WTC11 (cell line): ENCODE results near the gene ARHGEF10L. TPM values are rescaled to one million over a fixed set of nuclear protein-coding genes. Genes with fewer than 3 reads are reported as not detected.
A peak's percentile ranks its signal among the peaks of the same experiment; 100 is the strongest.
"Not testable (repeated sequence)": the region's sequence is repeated elsewhere in the genome, so short reads cannot be mapped to it uniquely, and the experiment has no call there.

ENCODE experiments used
- ATAC-seq: fragments of 200-7000 bp; cut with Tn5 transposase; 2 replicates; pipeline ENCODE4 v1.10.0; 2021; ENCODE audit warnings: mild to moderate bottlenecking, moderate library complexity
- CTCF ChIA-PET: fragments of 300-600 bp; sonication (Branson Sonifier 250); formaldehyde crosslinking; loops from one replicate; lab custom pipeline; 2021; ENCODE audit warnings: antibody characterized with exemption; lab: Charles Lee
- POLR2A ChIA-PET: fragments of 350-600 bp; sonication (Branson Sonifier 250); formaldehyde crosslinking; loops from one replicate; lab custom pipeline; 2021; ENCODE audit warnings: antibody characterized with exemption; lab: Charles Lee
- DNase-seq: peaks from one replicate; pipeline ENCODE4 v3.0.0; 2021; ENCODE audit warnings: low spot score
- H3K27ac Mint-ChIP-seq: 2 replicates; pipeline ENCODE4 v1.8.0; 2021; ENCODE audit warnings: mixed read lengths
- H3K27me3 Mint-ChIP-seq: 2 replicates; pipeline ENCODE4 v1.8.0; 2021; ENCODE audit warnings: low read depth, mild to moderate bottlenecking, moderate library complexity, mixed read lengths
- H3K36me3 Mint-ChIP-seq: 2 replicates; pipeline ENCODE4 v1.8.0; 2021; ENCODE audit warnings: mixed read lengths
- H3K4me1 Mint-ChIP-seq: 2 replicates; pipeline ENCODE4 v1.8.0; 2022; ENCODE audit warnings: mixed read lengths
- H3K4me3 Mint-ChIP-seq: 2 replicates; pipeline ENCODE4 v1.8.0; 2021; ENCODE audit warnings: mild to moderate bottlenecking, moderate library complexity, mixed read lengths
- H3K9me3 Mint-ChIP-seq: 2 replicates; pipeline ENCODE4 v1.8.0; 2021; ENCODE audit warnings: mixed read lengths
- ATF1 ChIP-seq: sonication (generic); formaldehyde crosslinking; IDR thresholded peaks from 2 replicates; pipeline ENCODE4 v1.8.1; 2023; ENCODE audit warnings: mild to moderate bottlenecking, moderate library complexity, missing genetic modification reagents
- FOXJ3 ChIP-seq: sonication (generic); formaldehyde crosslinking; IDR thresholded peaks from 2 replicates; pipeline ENCODE4 v1.9.0; 2021; ENCODE audit warnings: missing genetic modification reagents, mild to moderate bottlenecking, borderline replicate concordance
- GABPB1 ChIP-seq: sonication (generic); formaldehyde crosslinking; IDR thresholded peaks from 2 replicates; pipeline ENCODE4 v1.8.1; 2023; ENCODE audit warnings: mild to moderate bottlenecking, missing genetic modification reagents
- GTF2I ChIP-seq: fragments of 250-450 bp; sonication (Bioruptor Pico); conservative IDR thresholded peaks from 2 replicates; pipeline ENCODE4 v1.4.0; 2021; ENCODE audit warnings: mild to moderate bottlenecking
- HMGA2 ChIP-seq: fragments of 250-450 bp; sonication (Bioruptor Pico); IDR thresholded peaks from 2 replicates; pipeline ENCODE4 v1.4.0; 2021; ENCODE audit warnings: mild to moderate bottlenecking, moderate library complexity
- HMGXB4 ChIP-seq: sonication (generic); formaldehyde crosslinking; IDR thresholded peaks from 2 replicates; pipeline ENCODE4 v1.8.1; 2023; ENCODE audit warnings: mild to moderate bottlenecking, moderate library complexity, missing genetic modification reagents
- MXD4 ChIP-seq: fragments of 250-450 bp; sonication (Bioruptor Pico); IDR thresholded peaks from 2 replicates; pipeline ENCODE4 v1.8.0; 2021; ENCODE audit warnings: mild to moderate bottlenecking, moderate library complexity, borderline replicate concordance
- RELA ChIP-seq: sonication (generic); formaldehyde crosslinking; IDR thresholded peaks from 2 replicates; pipeline ENCODE4 v1.8.1; 2022; ENCODE audit warnings: missing genetic modification reagents, mild to moderate bottlenecking, borderline replicate concordance
- SMAD3 ChIP-seq: sonication (generic); formaldehyde crosslinking; IDR thresholded peaks from 2 replicates; pipeline ENCODE4 v1.8.0; 2022; ENCODE audit warnings: missing genetic modification reagents, mild to moderate bottlenecking, borderline replicate concordance
- SOX15 ChIP-seq: fragments of 250-450 bp; sonication (Bioruptor Pico); IDR thresholded peaks from 2 replicates; pipeline ENCODE4 v1.9.0; 2021; ENCODE audit warnings: mild to moderate bottlenecking
- ZBTB43 ChIP-seq: sonication (generic); formaldehyde crosslinking; IDR thresholded peaks from 2 replicates; pipeline ENCODE4 v1.8.1; 2023; ENCODE audit warnings: mild to moderate bottlenecking, missing genetic modification reagents
- ZNF121 ChIP-seq: sonication (generic); formaldehyde crosslinking; IDR thresholded peaks from 2 replicates; pipeline ENCODE4 v1.8.0; 2023; ENCODE audit warnings: missing genetic modification reagents
- ZNF138 ChIP-seq: sonication (generic); formaldehyde crosslinking; conservative IDR thresholded peaks from 2 replicates; pipeline ENCODE4 v1.8.1; 2022; ENCODE audit warnings: mild to moderate bottlenecking, moderate library complexity, missing genetic modification reagents
- ZNF232 ChIP-seq: sonication (generic); formaldehyde crosslinking; IDR thresholded peaks from 2 replicates; pipeline ENCODE4 v1.8.0; 2022; ENCODE audit warnings: mild to moderate bottlenecking, missing genetic modification reagents
- total RNA-seq: library from RNA; stranded (reverse); gene quantifications from 3 replicates; pipeline ENCODE4 v1.2.3, GENCODE V29; 2021
- TF ChIP-seq, protein P1 (sequence below): sonication (generic); formaldehyde crosslinking; conservative IDR thresholded peaks from 2 replicates; pipeline ENCODE4 v1.8.1; 2022; ENCODE audit warnings: mild to moderate bottlenecking, missing genetic modification reagents
- TF ChIP-seq, protein P2 (sequence below): sonication (generic); formaldehyde crosslinking; IDR thresholded peaks from 2 replicates; pipeline ENCODE4 v1.8.0; 2022; ENCODE audit warnings: mild to moderate bottlenecking, missing genetic modification reagents
- TF ChIP-seq, protein P3 (sequence below): sonication (generic); formaldehyde crosslinking; conservative IDR thresholded peaks from 2 replicates; pipeline ENCODE4 v1.8.1; 2023; ENCODE audit warnings: mild to moderate bottlenecking, low read depth, missing genetic modification reagents, moderate library complexity
- TF ChIP-seq, protein P4 (sequence below): fragments of 250-450 bp; sonication (Bioruptor Pico); IDR thresholded peaks from 2 replicates; pipeline ENCODE4 v1.9.0; 2021; ENCODE audit warnings: mild to moderate bottlenecking, borderline replicate concordance

ARHGEF10L gene
- total RNA-seq, 1 experiment from 2014 or later = 34.4 TPM

GRCh38 chr1:17503146-17503545 is 36.4 kb upstream of the ARHGEF10L start (continued):
- TF ChIP-seq, protein P1, sequence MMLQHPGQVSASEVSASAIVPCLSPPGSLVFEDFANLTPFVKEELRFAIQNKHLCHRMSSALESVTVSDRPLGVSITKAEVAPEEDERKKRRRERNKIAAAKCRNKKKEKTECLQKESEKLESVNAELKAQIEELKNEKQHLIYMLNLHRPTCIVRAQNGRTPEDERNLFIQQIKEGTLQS (CRISPR knock-in tag) = no peak
- TF ChIP-seq ZNF121 (CRISPR knock-in tag) (no peak), ZNF232 (CRISPR knock-in tag) (no peak)

DNA sequence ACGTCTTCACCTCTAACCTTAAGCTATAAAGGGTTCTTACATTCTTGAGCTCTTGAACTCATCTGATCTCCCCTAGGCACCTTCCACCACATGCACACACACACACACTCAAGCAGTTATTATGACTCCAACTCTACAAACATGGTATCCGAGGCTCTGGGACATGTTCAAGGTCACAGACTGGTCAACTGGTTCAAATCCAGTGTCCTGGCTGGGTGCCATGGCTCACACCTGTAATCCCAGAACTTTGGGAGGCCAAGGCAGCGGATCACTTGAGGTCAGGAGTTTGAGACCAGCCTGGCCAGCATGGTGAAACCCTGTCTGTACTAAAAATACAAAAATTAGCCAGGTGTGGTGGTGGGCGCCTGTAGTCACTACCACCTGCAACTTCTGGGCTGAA is 32.3 kb upstream of the ARHGEF10L start:
- H3K9me3 Mint-ChIP-seq, POLR2A ChIA-PET, ATAC-seq, H3K4me3 Mint-ChIP-seq, H3K27me3 Mint-ChIP-seq, H3K36me3 Mint-ChIP-seq, H3K4me1 Mint-ChIP-seq, H3K27ac Mint-ChIP-seq, DNase-seq: not testable (repeated sequence)
- CTCF ChIA-PET = interaction anchor here (0.6 to 13.0 kb wide), 24 partner anchors 10 to 387 kb away, joined by 3 to 273 read pairs (median 5); no protein-coding TSS in a partner anchor

DNA sequence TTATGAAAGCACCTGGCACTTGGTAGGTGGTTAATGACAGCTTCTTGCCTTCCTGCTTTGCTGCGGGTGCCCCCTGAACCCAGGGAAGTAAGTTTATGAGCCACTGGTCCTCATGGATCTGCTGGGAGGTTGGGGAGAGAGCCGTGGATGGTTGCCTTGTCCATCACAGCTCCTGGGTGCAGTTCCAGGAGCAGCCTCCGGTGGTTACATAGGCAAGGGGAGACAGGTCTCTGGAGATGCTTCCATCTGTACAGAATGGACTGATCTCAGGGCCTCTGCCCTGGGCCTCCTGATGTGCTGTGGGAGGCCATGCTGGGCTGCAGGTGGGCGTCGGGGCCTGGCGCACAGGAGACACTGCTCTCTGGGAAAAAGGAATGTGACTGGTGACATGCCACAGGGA is 31.6 kb upstream of the ARHGEF10L start:
- H3K4me1 Mint-ChIP-seq = 0 out of 2 replicates have a peak, but pooled peaks cover 1% of the 10 kb centered on the region
- DNase-seq (peak; percentile 45), ATAC-seq (peak; percentile 79)
- POLR2A ChIA-PET = no interaction called here
- H3K27me3 Mint-ChIP-seq = 0 out of 2 replicates have a peak, but pooled peaks cover 2% of the 10 kb centered on the region
- no peaks in the 10 kb centered on the region for H3K9me3 Mint-ChIP-seq
- CTCF ChIA-PET = interaction anchor here (0.6 to 13.0 kb wide), 25 partner anchors 9 to 388 kb away, joined by 3 to 273 read pairs (median 5); no protein-coding TSS in a partner anchor
- no peaks in the 10 kb centered on the region for H3K36me3 Mint-ChIP-seq
- TF ChIP-seq ZNF138 (CRISPR knock-in tag) (no peak), SMAD3 (CRISPR knock-in tag) (no peak), RELA (no peak)
- H3K4me3 Mint-ChIP-seq = no peak overlapping the region
- H3K27ac Mint-ChIP-seq = no peak overlapping the region

DNA sequence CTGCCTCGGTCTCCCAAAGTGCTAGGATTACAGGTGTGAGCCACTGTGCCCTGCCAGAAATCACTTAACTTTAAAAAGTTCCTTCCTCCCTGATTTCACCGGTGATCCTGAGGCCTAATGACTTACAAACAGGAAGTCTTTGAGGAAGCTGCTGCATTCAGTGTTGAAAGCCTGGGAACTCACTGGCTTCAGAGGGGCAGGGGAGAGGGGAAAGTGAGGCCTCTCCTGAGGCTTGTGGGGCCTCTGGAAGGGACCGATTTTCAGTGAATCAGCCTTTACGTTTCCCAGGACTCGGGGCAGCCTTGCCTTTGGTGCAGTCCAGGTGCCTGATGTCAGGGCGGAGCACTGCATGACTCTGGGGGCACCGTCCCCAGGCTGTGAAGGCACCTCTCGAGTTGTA is 30.1 kb upstream of the ARHGEF10L start:
- H3K4me1 Mint-ChIP-seq = no peaks in the 10 kb centered on the region
- DNase-seq (no peak), ATAC-seq (no peak; the same call in 1 of the 2 replicates)
- no peaks in the 10 kb centered on the region for H3K27me3 Mint-ChIP-seq
- no peaks in the 10 kb centered on the region for H3K36me3 Mint-ChIP-seq
- H3K27ac Mint-ChIP-seq = peak overlapping the region; percentile 20; the same call in 1 of the 2 replicates
- CTCF ChIA-PET = interaction anchor here (1.1 to 3.1 kb wide), 4 partner anchors 29 to 98 kb away, joined by 4 to 12 read pairs (median 8); no protein-coding TSS in a partner anchor
- H3K4me3 Mint-ChIP-seq = no peak overlapping the region
- no peak for TF ChIP-seq ZNF138 (CRISPR knock-in tag)
- TF ChIP-seq, protein P2, sequence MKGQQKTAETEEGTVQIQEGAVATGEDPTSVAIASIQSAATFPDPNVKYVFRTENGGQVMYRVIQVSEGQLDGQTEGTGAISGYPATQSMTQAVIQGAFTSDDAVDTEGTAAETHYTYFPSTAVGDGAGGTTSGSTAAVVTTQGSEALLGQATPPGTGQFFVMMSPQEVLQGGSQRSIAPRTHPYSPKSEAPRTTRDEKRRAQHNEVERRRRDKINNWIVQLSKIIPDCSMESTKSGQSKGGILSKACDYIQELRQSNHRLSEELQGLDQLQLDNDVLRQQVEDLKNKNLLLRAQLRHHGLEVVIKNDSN (CRISPR knock-in tag) = no peak
- TF ChIP-seq GTF2I = no peak
- TF ChIP-seq, protein P3, sequence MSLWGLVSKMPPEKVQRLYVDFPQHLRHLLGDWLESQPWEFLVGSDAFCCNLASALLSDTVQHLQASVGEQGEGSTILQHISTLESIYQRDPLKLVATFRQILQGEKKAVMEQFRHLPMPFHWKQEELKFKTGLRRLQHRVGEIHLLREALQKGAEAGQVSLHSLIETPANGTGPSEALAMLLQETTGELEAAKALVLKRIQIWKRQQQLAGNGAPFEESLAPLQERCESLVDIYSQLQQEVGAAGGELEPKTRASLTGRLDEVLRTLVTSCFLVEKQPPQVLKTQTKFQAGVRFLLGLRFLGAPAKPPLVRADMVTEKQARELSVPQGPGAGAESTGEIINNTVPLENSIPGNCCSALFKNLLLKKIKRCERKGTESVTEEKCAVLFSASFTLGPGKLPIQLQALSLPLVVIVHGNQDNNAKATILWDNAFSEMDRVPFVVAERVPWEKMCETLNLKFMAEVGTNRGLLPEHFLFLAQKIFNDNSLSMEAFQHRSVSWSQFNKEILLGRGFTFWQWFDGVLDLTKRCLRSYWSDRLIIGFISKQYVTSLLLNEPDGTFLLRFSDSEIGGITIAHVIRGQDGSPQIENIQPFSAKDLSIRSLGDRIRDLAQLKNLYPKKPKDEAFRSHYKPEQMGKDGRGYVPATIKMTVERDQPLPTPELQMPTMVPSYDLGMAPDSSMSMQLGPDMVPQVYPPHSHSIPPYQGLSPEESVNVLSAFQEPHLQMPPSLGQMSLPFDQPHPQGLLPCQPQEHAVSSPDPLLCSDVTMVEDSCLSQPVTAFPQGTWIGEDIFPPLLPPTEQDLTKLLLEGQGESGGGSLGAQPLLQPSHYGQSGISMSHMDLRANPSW (CRISPR knock-in tag) = no peak
- no peak for TF ChIP-seq HMGXB4 (CRISPR knock-in tag)
- TF ChIP-seq ATF1 (CRISPR knock-in tag) = no peak
- no peak for TF ChIP-seq ZBTB43 (CRISPR knock-in tag)
- no peak for TF ChIP-seq MXD4
- TF ChIP-seq, protein P4, sequence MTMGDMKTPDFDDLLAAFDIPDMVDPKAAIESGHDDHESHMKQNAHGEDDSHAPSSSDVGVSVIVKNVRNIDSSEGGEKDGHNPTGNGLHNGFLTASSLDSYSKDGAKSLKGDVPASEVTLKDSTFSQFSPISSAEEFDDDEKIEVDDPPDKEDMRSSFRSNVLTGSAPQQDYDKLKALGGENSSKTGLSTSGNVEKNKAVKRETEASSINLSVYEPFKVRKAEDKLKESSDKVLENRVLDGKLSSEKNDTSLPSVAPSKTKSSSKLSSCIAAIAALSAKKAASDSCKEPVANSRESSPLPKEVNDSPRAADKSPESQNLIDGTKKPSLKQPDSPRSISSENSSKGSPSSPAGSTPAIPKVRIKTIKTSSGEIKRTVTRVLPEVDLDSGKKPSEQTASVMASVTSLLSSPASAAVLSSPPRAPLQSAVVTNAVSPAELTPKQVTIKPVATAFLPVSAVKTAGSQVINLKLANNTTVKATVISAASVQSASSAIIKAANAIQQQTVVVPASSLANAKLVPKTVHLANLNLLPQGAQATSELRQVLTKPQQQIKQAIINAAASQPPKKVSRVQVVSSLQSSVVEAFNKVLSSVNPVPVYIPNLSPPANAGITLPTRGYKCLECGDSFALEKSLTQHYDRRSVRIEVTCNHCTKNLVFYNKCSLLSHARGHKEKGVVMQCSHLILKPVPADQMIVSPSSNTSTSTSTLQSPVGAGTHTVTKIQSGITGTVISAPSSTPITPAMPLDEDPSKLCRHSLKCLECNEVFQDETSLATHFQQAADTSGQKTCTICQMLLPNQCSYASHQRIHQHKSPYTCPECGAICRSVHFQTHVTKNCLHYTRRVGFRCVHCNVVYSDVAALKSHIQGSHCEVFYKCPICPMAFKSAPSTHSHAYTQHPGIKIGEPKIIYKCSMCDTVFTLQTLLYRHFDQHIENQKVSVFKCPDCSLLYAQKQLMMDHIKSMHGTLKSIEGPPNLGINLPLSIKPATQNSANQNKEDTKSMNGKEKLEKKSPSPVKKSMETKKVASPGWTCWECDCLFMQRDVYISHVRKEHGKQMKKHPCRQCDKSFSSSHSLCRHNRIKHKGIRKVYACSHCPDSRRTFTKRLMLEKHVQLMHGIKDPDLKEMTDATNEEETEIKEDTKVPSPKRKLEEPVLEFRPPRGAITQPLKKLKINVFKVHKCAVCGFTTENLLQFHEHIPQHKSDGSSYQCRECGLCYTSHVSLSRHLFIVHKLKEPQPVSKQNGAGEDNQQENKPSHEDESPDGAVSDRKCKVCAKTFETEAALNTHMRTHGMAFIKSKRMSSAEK (CRISPR knock-in tag) = no peak
- TF ChIP-seq HMGA2 (CRISPR knock-in tag) = no peak
- TF ChIP-seq FOXJ3 (CRISPR knock-in tag) = no peak
- TF ChIP-seq GABPB1 = no peak
- no peak for TF ChIP-seq SOX15 (CRISPR knock-in tag)
- no peaks in the 10 kb centered on the region for H3K9me3 Mint-ChIP-seq
- POLR2A ChIA-PET = interaction anchor here (0.6 kb wide), 1 partner anchor 78 kb away, joined by 3 read pairs; no protein-coding TSS in a partner anchor
